PFSK-1 (cell line): ENCODE measurements around the gene DUOX1.

Experiments used
- FOXP2 ChIP-seq: optimal IDR thresholded peaks from 2 replicates; pipeline ENCODE3; 2011; ENCODE audit warnings: borderline replicate concordance, control low read depth, inconsistent platforms; ENCODE audit not compliant: insufficient read depth; ENCODE audit errors: extremely low read length, extremely low read depth
- POLR2AphosphoS5 ChIP-seq: IDR thresholded peaks from 2 replicates; pipeline ENCODE4 v1.6.1; 2012; ENCODE audit warnings: low read depth, mild to moderate bottlenecking, control low read depth, low read length, moderate library complexity
- REST ChIP-seq, 2 experiments: IDR thresholded peaks; 2 replicates each; pipeline versions ENCODE4 v1.6.1 to v1.8.0; 2011 to 2012; ENCODE audit warnings: low read depth in 2 of 2, low read length in 2 of 2, control low read depth in 1 of 2, inconsistent platforms in 1 of 2, mild to moderate bottlenecking in 1 of 2, moderate library complexity in 1 of 2; ENCODE audit not compliant: insufficient read depth in 1 of 2
- SIN3A ChIP-seq: IDR thresholded peaks from 2 replicates; pipeline ENCODE4 v1.6.1; 2012; ENCODE audit warnings: mild to moderate bottlenecking, low read length, moderate library complexity, borderline replicate concordance; ENCODE audit not compliant: insufficient read depth
- TAF1 ChIP-seq: IDR thresholded peaks from 2 replicates; pipeline ENCODE4 v1.6.1; 2012; ENCODE audit warnings: low read length, control low read depth, borderline replicate concordance; ENCODE audit not compliant: insufficient read depth

Gene DUOX1

GRCh38 chr15:45182996-45183395, 53.2 kb downstream of the DUOX1 start:
- TF ChIP-seq REST (IDR thresholded peaks at IDR 0.05; ENCODE audit: insufficient read depth in 1 of 2, low read depth in 2 of 2, low read length in 2 of 2): no peak
- no peak for TF ChIP-seq FOXP2
- no peak for TF ChIP-seq TAF1
- no peak for TF ChIP-seq POLR2AphosphoS5
- no peak for TF ChIP-seq SIN3A

GRCh38 chr15:45183511-45183910, 53.7 kb downstream of the DUOX1 start:
- TF ChIP-seq REST (IDR thresholded peaks at IDR 0.05; ENCODE audit: insufficient read depth in 1 of 2, low read depth in 2 of 2, low read length in 2 of 2): no peak
- TF ChIP-seq POLR2AphosphoS5: no peak
- no peak for TF ChIP-seq SIN3A
- no peak for TF ChIP-seq FOXP2
- TF ChIP-seq TAF1: no peak

- no peak for TF ChIP-seq POLR2AphosphoS5
- no peak for TF ChIP-seq FOXP2
- no peak for TF ChIP-seq REST (IDR thresholded peaks at IDR 0.05; ENCODE audit: insufficient read depth in 1 of 2, low read depth in 2 of 2, low read length in 2 of 2)
- no peak for TF ChIP-seq TAF1
- TF ChIP-seq SIN3A: no peak
Observed at GRCh38 chr15:45184562-45185041, 54.8 kb downstream of the DUOX1 start.

- TF ChIP-seq TAF1 (no peak), REST (IDR thresholded peaks at IDR 0.05; ENCODE audit: insufficient read depth in 1 of 2, low read depth in 2 of 2, low read length in 2 of 2) (no peak), FOXP2 (no peak), POLR2AphosphoS5 (no peak), SIN3A (no peak)
Observed at GRCh38 chr15:45185069-45185779, 55.4 kb downstream of the DUOX1 start.
